GM12878 (cell line): Measurements from ENCODE around the gene USP34. TPM values are rescaled to one million over a fixed set of nuclear protein-coding genes. Genes with fewer than 3 reads are reported as not detected.

Experiments
- EGR1 ChIP-seq, 2 experiments: IDR thresholded peaks; 1 replicate in 1 of 2; 2 replicates in 1 of 2; pipeline ENCODE4 v1.6.1; 2011 to 2012; ENCODE audit warnings: low read depth in 2 of 2, low read length in 2 of 2, borderline replicate concordance in 1 of 2, mild to moderate bottlenecking in 1 of 2, moderate library complexity in 1 of 2
- KAT2A ChIP-seq: conservative IDR thresholded peaks from 2 replicates; pipeline ENCODE4 v1.6.1; 2011; ENCODE audit warnings: low read depth, low read length; ENCODE audit not compliant: control insufficient read depth
- POLR2A ChIP-seq: IDR thresholded peaks from 2 replicates; pipeline ENCODE4 v1.6.1; 2011; ENCODE audit warnings: low read depth, mild to moderate bottlenecking, low read length
- ZNF622 ChIP-seq: fragments of 450-650 bp; IDR thresholded peaks from 2 replicates; pipeline ENCODE4 v1.6.1; 2017; ENCODE audit warnings: mild to moderate bottlenecking, inconsistent platforms
- polyA plus RNA-seq, 11 experiments: library from polyadenylated mRNA; depleted of rRNA in 4 of 11; unstranded in 6 of 11; stranded (reverse) in 5 of 11; fragments of >200 nt; fragmentation: Nextera tagmentation in 4 of 11; fragmentation: Illumina TruSeq in 1 of 11; extraction: Ambion mirVana in 4 of 11; extraction: Trizol in 1 of 11; gene quantifications; 1 replicate in 1 of 11; 2 replicates in 10 of 11; pipeline versions ENCODE4 v1.2.1 to v1.2.3, GENCODE V29; 2011 to 2016; ENCODE audit warnings: inconsistent platforms in 2 of 11, missing spikeins in 2 of 11, low read depth in 1 of 11
- total RNA-seq, 4 experiments: library from RNA; depleted of rRNA in 3 of 4; stranded (reverse); fragments of >200 nt in 3 of 4; fragmentation: Illumina TruSeq in 1 of 4; extraction: Trizol in 1 of 4; gene quantifications; 2 replicates each; pipeline versions ENCODE4 v1.2.1 to v1.2.3, GENCODE V29; 2013 to 2021
- TF ChIP-seq, protein P1 (sequence below): fragments of 450-650 bp; IDR thresholded peaks from 2 replicates; pipeline ENCODE4 v1.6.1; 2017; ENCODE audit warnings: mild to moderate bottlenecking, moderate library complexity
- TF ChIP-seq, protein P2 (sequence below): fragments of 450-650 bp; conservative IDR thresholded peaks from 2 replicates; pipeline ENCODE4 v1.6.1; 2017; ENCODE audit warnings: mild to moderate bottlenecking, moderate library complexity
- TF ChIP-seq, protein P3 (sequence below): fragments of 450-650 bp; IDR thresholded peaks from 2 replicates; pipeline ENCODE4 v1.6.1; 2017; ENCODE audit warnings: mild to moderate bottlenecking, moderate library complexity
- TF ChIP-seq, protein P4 (sequence below): fragments of 450-650 bp; IDR thresholded peaks from 2 replicates; pipeline ENCODE4 v1.6.1; 2014; ENCODE audit warnings: mild to moderate bottlenecking
- TF ChIP-seq, protein P5 (sequence below): fragments of 450-650 bp; formaldehyde crosslinking; IDR thresholded peaks from 2 replicates; pipeline ENCODE4 v1.4.0; 2020; ENCODE audit warnings: mild to moderate bottlenecking, moderate library complexity
- TF ChIP-seq, protein P6 (sequence below): IDR thresholded peaks from 2 replicates; pipeline ENCODE4 v1.6.1; 2012; ENCODE audit warnings: low read depth, low read length, improper control_type of control experiment
- TF ChIP-seq, protein P7 (sequence below): IDR thresholded peaks from 2 replicates; pipeline ENCODE4 v1.6.1; 2011; ENCODE audit warnings: low read depth, mild to moderate bottlenecking, low read length, moderate library complexity, borderline replicate concordance; ENCODE audit errors: extremely low read depth

Gene USP34
- total and polyA plus RNA-seq, 10 of the 15 experiments (the other 5 are each of a cell fraction or from before 2014, with no cell fraction given), result 26.2 to 106 (median 62.1) TPM

DNA sequence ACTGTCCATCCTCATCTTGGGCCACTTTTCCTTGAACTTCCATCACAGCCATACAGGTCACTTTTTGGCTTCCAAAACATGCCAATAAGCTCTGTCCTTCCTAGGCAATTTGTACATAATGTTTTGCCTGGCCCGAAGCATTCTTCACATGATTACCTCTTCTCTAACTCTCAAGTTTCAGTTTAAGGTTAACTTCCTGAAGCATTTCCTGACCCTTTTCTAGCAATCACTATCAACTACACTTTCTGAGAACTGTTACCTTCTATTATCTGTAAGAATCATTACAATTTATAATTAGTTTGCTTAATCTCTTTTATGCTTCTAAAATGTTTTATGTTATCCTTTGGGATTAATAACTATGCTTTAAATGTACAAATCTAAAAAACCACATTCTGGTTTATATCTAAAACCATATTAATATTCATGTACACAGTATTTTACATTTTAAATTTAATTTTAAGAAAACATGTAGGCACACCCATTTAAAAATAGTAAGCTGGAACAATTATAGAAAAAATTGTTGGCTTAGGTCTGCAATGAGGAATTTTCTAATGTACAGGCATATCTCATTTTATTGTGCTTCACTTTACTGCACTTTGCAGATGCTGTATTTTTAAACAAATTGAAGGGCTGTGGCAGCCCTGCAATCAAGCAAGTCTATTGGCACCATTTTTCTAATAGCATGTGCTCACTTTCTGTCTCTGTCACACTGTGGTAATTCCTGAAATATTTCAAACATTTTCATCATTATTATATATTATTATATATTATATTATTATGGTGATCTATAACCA lies 232.5 kb downstream of the USP34 start (continued):
- TF ChIP-seq, protein P1, sequence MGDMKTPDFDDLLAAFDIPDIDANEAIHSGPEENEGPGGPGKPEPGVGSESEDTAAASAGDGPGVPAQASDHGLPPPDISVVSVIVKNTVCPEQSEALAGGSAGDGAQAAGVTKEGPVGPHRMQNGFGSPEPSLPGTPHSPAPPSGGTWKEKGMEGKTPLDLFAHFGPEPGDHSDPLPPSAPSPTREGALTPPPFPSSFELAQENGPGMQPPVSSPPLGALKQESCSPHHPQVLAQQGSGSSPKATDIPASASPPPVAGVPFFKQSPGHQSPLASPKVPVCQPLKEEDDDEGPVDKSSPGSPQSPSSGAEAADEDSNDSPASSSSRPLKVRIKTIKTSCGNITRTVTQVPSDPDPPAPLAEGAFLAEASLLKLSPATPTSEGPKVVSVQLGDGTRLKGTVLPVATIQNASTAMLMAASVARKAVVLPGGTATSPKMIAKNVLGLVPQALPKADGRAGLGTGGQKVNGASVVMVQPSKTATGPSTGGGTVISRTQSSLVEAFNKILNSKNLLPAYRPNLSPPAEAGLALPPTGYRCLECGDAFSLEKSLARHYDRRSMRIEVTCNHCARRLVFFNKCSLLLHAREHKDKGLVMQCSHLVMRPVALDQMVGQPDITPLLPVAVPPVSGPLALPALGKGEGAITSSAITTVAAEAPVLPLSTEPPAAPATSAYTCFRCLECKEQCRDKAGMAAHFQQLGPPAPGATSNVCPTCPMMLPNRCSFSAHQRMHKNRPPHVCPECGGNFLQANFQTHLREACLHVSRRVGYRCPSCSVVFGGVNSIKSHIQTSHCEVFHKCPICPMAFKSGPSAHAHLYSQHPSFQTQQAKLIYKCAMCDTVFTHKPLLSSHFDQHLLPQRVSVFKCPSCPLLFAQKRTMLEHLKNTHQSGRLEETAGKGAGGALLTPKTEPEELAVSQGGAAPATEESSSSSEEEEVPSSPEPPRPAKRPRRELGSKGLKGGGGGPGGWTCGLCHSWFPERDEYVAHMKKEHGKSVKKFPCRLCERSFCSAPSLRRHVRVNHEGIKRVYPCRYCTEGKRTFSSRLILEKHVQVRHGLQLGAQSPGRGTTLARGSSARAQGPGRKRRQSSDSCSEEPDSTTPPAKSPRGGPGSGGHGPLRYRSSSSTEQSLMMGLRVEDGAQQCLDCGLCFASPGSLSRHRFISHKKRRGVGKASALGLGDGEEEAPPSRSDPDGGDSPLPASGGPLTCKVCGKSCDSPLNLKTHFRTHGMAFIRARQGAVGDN, result no peak
- TF ChIP-seq, protein P2, sequence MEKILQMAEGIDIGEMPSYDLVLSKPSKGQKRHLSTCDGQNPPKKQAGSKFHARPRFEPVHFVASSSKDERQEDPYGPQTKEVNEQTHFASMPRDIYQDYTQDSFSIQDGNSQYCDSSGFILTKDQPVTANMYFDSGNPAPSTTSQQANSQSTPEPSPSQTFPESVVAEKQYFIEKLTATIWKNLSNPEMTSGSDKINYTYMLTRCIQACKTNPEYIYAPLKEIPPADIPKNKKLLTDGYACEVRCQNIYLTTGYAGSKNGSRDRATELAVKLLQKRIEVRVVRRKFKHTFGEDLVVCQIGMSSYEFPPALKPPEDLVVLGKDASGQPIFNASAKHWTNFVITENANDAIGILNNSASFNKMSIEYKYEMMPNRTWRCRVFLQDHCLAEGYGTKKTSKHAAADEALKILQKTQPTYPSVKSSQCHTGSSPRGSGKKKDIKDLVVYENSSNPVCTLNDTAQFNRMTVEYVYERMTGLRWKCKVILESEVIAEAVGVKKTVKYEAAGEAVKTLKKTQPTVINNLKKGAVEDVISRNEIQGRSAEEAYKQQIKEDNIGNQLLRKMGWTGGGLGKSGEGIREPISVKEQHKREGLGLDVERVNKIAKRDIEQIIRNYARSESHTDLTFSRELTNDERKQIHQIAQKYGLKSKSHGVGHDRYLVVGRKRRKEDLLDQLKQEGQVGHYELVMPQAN, result no peak
- TF ChIP-seq, protein P3, sequence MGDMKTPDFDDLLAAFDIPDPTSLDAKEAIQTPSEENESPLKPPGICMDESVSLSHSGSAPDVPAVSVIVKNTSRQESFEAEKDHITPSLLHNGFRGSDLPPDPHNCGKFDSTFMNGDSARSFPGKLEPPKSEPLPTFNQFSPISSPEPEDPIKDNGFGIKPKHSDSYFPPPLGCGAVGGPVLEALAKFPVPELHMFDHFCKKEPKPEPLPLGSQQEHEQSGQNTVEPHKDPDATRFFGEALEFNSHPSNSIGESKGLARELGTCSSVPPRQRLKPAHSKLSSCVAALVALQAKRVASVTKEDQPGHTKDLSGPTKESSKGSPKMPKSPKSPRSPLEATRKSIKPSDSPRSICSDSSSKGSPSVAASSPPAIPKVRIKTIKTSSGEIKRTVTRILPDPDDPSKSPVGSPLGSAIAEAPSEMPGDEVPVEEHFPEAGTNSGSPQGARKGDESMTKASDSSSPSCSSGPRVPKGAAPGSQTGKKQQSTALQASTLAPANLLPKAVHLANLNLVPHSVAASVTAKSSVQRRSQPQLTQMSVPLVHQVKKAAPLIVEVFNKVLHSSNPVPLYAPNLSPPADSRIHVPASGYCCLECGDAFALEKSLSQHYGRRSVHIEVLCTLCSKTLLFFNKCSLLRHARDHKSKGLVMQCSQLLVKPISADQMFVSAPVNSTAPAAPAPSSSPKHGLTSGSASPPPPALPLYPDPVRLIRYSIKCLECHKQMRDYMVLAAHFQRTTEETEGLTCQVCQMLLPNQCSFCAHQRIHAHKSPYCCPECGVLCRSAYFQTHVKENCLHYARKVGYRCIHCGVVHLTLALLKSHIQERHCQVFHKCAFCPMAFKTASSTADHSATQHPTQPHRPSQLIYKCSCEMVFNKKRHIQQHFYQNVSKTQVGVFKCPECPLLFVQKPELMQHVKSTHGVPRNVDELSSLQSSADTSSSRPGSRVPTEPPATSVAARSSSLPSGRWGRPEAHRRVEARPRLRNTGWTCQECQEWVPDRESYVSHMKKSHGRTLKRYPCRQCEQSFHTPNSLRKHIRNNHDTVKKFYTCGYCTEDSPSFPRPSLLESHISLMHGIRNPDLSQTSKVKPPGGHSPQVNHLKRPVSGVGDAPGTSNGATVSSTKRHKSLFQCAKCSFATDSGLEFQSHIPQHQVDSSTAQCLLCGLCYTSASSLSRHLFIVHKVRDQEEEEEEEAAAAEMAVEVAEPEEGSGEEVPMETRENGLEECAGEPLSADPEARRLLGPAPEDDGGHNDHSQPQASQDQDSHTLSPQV, result no peak
- TF ChIP-seq, protein P4, sequence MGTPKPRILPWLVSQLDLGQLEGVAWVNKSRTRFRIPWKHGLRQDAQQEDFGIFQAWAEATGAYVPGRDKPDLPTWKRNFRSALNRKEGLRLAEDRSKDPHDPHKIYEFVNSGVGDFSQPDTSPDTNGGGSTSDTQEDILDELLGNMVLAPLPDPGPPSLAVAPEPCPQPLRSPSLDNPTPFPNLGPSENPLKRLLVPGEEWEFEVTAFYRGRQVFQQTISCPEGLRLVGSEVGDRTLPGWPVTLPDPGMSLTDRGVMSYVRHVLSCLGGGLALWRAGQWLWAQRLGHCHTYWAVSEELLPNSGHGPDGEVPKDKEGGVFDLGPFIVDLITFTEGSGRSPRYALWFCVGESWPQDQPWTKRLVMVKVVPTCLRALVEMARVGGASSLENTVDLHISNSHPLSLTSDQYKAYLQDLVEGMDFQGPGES, result no peak
- TF ChIP-seq KAT2A, result no peak
- TF ChIP-seq, protein P5, sequence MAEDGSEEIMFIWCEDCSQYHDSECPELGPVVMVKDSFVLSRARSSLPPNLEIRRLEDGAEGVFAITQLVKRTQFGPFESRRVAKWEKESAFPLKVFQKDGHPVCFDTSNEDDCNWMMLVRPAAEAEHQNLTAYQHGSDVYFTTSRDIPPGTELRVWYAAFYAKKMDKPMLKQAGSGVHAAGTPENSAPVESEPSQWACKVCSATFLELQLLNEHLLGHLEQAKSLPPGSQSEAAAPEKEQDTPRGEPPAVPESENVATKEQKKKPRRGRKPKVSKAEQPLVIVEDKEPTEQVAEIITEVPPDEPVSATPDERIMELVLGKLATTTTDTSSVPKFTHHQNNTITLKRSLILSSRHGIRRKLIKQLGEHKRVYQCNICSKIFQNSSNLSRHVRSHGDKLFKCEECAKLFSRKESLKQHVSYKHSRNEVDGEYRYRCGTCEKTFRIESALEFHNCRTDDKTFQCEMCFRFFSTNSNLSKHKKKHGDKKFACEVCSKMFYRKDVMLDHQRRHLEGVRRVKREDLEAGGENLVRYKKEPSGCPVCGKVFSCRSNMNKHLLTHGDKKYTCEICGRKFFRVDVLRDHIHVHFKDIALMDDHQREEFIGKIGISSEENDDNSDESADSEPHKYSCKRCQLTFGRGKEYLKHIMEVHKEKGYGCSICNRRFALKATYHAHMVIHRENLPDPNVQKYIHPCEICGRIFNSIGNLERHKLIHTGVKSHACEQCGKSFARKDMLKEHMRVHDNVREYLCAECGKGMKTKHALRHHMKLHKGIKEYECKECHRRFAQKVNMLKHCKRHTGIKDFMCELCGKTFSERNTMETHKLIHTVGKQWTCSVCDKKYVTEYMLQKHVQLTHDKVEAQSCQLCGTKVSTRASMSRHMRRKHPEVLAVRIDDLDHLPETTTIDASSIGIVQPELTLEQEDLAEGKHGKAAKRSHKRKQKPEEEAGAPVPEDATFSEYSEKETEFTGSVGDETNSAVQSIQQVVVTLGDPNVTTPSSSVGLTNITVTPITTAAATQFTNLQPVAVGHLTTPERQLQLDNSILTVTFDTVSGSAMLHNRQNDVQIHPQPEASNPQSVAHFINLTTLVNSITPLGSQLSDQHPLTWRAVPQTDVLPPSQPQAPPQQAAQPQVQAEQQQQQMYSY, result no peak
- no peak for TF ChIP-seq POLR2A
- TF ChIP-seq, protein P6, sequence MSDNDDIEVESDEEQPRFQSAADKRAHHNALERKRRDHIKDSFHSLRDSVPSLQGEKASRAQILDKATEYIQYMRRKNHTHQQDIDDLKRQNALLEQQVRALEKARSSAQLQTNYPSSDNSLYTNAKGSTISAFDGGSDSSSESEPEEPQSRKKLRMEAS, result no peak
- TF ChIP-seq ZNF622, result no peak
- TF ChIP-seq EGR1 (IDR thresholded peaks at IDR 0.05; ENCODE audit: borderline replicate concordance in 1 of 2, low read depth in 2 of 2, low read length in 2 of 2), result no peak
- TF ChIP-seq, protein P7, sequence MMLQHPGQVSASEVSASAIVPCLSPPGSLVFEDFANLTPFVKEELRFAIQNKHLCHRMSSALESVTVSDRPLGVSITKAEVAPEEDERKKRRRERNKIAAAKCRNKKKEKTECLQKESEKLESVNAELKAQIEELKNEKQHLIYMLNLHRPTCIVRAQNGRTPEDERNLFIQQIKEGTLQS, result no peak
